SU-DHL-6 (cell line): ENCODE measurements around the gene SORCS2.

Source experiments
- CTCF ChIP-seq: fragments of 200-600 bp; sonication (generic); IDR thresholded peaks from one replicate; pipeline ENCODE4 v1.5.1; 2017; ENCODE audit warnings: antibody characterized with exemption, mild to moderate bottlenecking, low read length, moderate library complexity; ENCODE audit not compliant: insufficient read depth, poor library complexity, severe bottlenecking
- EZH2phosphoT487 ChIP-seq: fragments of 200-600 bp; sonication (generic), shearing (Covaris generic); conservative IDR thresholded peaks from 2 replicates; pipeline ENCODE4 v1.6.1; 2018; ENCODE audit warnings: mild to moderate bottlenecking, antibody characterized with exemption, low read length, moderate library complexity, mixed read lengths

GRCh38 chr4:7699825-7700224 lies 507.5 kb downstream of the SORCS2 start:
- TF ChIP-seq CTCF (no peak), EZH2phosphoT487 (no peak)
